Fibroblast of lung (primary cell): ENCODE results near the gene PAQR5. TPM values are rescaled to one million over a fixed set of nuclear protein-coding genes. Genes with fewer than 3 reads are reported as not detected.

Experiments used
- DNase-seq, 2 donors: peaks; one replicate each; pipeline versions ENCODE4 v3.0.0 to v3.0.0-alpha.2; 2010; ENCODE audit warnings: low read depth in 2 of 2
- H2AFZ ChIP-seq: 2 replicates; pipeline ENCODE4 v1.5.1; 2012; ENCODE audit warnings: low read length, control low read depth, inconsistent platforms
- H3K27ac ChIP-seq: 2 replicates; pipeline ENCODE4 v1.5.1; 2011; ENCODE audit warnings: low read length, control low read depth; ENCODE audit not compliant: insufficient read depth
- H3K27me3 ChIP-seq: 2 replicates; pipeline ENCODE4 v1.5.1; 2011; ENCODE audit warnings: mild to moderate bottlenecking, low read length; ENCODE audit not compliant: control insufficient read depth, insufficient read depth
- H3K36me3 ChIP-seq: 2 replicates; pipeline ENCODE4 v1.5.1; 2011; ENCODE audit warnings: low read length; ENCODE audit not compliant: control insufficient read depth, insufficient read depth
- H3K4me1 ChIP-seq: 2 replicates; pipeline ENCODE4 v1.5.1; 2011; ENCODE audit warnings: low read length; ENCODE audit not compliant: control insufficient read depth, insufficient read depth; ENCODE audit errors: extremely low read depth
- H3K4me2 ChIP-seq: 2 replicates; pipeline ENCODE4 v1.5.1; 2011; ENCODE audit warnings: low read length, control low read depth; ENCODE audit not compliant: insufficient read depth; ENCODE audit errors: extremely low read depth
- H3K4me3 ChIP-seq, 4 experiments: fragments of 200-600 bp in 1 of 4; sonication (generic) in 1 of 4; replicated peaks in 1 of 4; 2 replicates each; pipeline ENCODE4 v1.5.1; 2011 to 2016; ENCODE audit warnings: low read length in 4 of 4, low read depth in 3 of 4, mild to moderate bottlenecking in 3 of 4, control low read depth in 2 of 4, inconsistent platforms in 1 of 4, mixed read lengths in 1 of 4; ENCODE audit not compliant: insufficient read depth in 1 of 4; ENCODE audit errors: control extremely low read depth in 1 of 4
- H3K79me2 ChIP-seq: 2 replicates; pipeline ENCODE4 v1.5.1; 2012; ENCODE audit warnings: mild to moderate bottlenecking, low read length, inconsistent platforms; ENCODE audit not compliant: control insufficient read depth, insufficient read depth
- H3K9ac ChIP-seq: 2 replicates; pipeline ENCODE4 v1.5.1; 2011; ENCODE audit warnings: mild to moderate bottlenecking, low read length, control low read depth; ENCODE audit not compliant: insufficient read depth
- H3K9me3 ChIP-seq: 2 replicates; pipeline ENCODE4 v1.5.1; 2012; ENCODE audit warnings: low read depth, low read length; ENCODE audit not compliant: control insufficient read depth, insufficient read depth
- H4K20me1 ChIP-seq: 2 replicates; pipeline ENCODE4 v1.5.1; 2011; ENCODE audit warnings: low read length; ENCODE audit not compliant: control insufficient read depth, insufficient read depth; ENCODE audit errors: extremely low read depth
- CTCF ChIP-seq, 2 donors: IDR thresholded peaks in 1 of 2; conservative IDR thresholded peaks in 1 of 2; 1 replicate in 1 of 2; 2 replicates in 1 of 2; pipeline ENCODE4 v1.5.1; 2011 to 2012; ENCODE audit warnings: low read length in 2 of 2, control low read depth in 1 of 2, inconsistent platforms in 1 of 2, low read depth in 1 of 2, mild to moderate bottlenecking in 1 of 2
- EZH2 ChIP-seq: IDR thresholded peaks from 2 replicates; pipeline ENCODE4 v1.5.1; 2012; ENCODE audit warnings: low read length, control low read depth, mild to moderate bottlenecking; ENCODE audit errors: missing control alignments
- polyA plus RNA-seq, 2 donors: library from polyadenylated mRNA; depleted of rRNA in 1 of 2; stranded (reverse) in 1 of 2; unstranded in 1 of 2; fragments of >200 nt; gene quantifications; 2 replicates each; pipeline ENCODE4 v1.2.1, GENCODE V29; 2011 to 2012; ENCODE audit warnings: missing spikeins in 1 of 2
- total RNA-seq: library from RNA; depleted of rRNA; stranded (reverse); fragments of >200 nt; gene quantifications from 2 replicates; pipeline ENCODE4 v1.2.1, GENCODE V29; 2014

PAQR5 gene
- total and polyA plus RNA-seq, 2 donors (not counting 1 experiment from before 2014, with no cell fraction given) = 6.0 to 16.2 TPM

GRCh38 chr15:69412274-69412673 is 113.6 kb downstream of the PAQR5 start:
- Histone ChIP-seq H3K9ac (no peak overlapping the region), H3K36me3 (no peaks in the 10 kb centered on the region)

DNA sequence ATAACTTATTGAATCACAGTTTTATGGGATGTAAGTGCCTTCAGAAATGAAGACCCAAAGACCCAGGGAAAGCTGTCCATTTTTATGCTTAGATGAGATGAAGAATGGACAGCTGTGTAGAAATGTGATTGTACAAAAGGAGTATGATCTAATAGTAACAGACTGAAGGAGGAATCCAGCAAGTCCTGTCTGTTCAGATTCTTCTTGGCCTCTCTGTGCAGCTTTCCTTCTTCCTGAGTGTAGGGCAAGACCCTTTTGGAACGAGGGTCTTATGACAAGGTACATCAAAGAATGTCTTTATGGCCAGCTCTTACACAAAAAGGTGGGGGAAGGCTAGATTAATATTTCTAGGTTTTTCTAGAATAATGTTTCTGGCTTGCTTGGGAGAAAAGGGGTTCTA is 114.0 kb downstream of the PAQR5 start:
- Histone ChIP-seq H3K27ac (no peak overlapping the region), H3K36me3 (no peaks in the 10 kb centered on the region), H2AFZ (no peak overlapping the region), H3K79me2 (peaks cover 47% of the 10 kb centered on the region), H3K9ac (no peak overlapping the region), H3K4me3 (peak overlapping the region in 1 of 4 experiments; percentile 14), H3K4me2 (peak overlapping the region; percentile 15), H3K4me1 (peaks cover 2% of the 10 kb centered on the region), H3K9me3 (no peaks in the 10 kb centered on the region), H3K27me3 (no peaks in the 10 kb centered on the region), H4K20me1 (no peaks in the 10 kb centered on the region)
- TF ChIP-seq EZH2 (no peak), CTCF (conservative IDR thresholded peaks at IDR 0.05 in 1 of 2, IDR thresholded peaks at IDR 0.05 in 1 of 2; ENCODE audit: low read depth in 1 of 2, low read length in 2 of 2) (no peak)
- DNase-seq = no peak

More at GRCh38 chr15:69412274-69412673, 113.6 kb downstream of the PAQR5 start:
- H3K4me3 ChIP-seq = no peak overlapping the region
- H3K27me3 ChIP-seq = no peaks in the 10 kb centered on the region
- H4K20me1 ChIP-seq = no peaks in the 10 kb centered on the region
- no peak for DNase-seq
- H3K4me1 ChIP-seq = peaks cover 2% of the 10 kb centered on the region
- no peak overlapping the region for H3K27ac ChIP-seq
- H3K4me2 ChIP-seq = peak overlapping the region; percentile 48
- peaks cover 44% of the 10 kb centered on the region for H3K79me2 ChIP-seq
- TF ChIP-seq EZH2 (no peak), CTCF (conservative IDR thresholded peaks at IDR 0.05 in 1 of 2, IDR thresholded peaks at IDR 0.05 in 1 of 2; ENCODE audit: low read depth in 1 of 2, low read length in 2 of 2) (no peak)
- no peak overlapping the region for H2AFZ ChIP-seq
- H3K9me3 ChIP-seq = no peaks in the 10 kb centered on the region

DNA sequence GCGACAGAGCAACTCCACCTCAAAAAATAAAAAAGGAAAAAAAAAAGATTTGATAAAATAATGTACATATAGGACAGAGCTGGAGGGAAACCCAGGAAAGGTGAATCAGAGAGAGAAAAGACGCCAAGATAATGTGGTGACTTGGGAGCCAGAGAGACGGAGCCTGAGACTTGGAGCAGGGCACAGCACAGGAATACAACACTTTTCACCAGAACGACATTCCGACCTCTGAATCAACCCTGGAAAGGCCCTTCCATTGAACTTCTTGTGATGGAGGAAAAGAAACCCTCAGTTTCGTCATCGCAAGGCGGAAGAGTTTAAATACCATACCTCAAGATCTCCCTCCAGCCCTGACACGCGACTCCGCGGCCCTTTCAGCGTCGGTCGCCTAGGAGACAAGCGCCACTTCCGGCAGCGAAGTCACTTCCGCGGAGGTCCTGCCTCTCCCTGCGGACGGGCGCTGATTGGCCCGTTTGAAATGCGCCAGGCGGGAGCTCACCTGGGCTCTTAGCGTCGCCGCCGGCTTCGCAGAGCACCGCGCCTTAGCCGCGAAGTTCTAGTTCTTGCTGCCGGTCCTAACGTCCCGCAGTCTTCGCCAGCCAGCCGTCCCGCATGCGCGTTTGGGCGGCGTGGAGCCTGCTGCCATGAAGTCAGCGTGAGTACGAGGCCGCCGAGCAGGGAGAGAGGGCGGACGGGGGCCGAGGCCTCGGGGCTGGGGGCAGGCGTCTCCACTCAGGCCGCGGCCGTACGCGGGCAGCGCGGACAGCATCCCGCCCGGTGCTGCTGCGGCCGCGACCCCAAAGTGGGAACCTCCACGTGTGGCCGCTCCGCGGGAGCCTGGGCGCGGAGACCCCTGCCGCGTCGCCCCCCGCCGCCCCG is 115.3 kb downstream of the PAQR5 start, which contains the start of gene KIF23:
KIF23 (plus strand) TSS at position 528 of the 879 bp plus-strand sequence; CDS start at position 645, 117 bp downstream.
- Histone ChIP-seq H3K79me2 (peaks cover 60% of the 10 kb centered on the region), H3K9ac (peak within 1 kb of the TSS; percentile 62), H3K4me1 (peaks cover 2% of the 10 kb centered on the region), H3K9me3 (no peaks in the 10 kb centered on the region), H3K27me3 (no peaks in the 10 kb centered on the region), H3K36me3 (peaks cover 2% of the 10 kb centered on the region), H3K4me3 (peak within 1 kb of the TSS; percentile 53 to 87 (median 70)), H4K20me1 (no peaks in the 10 kb centered on the region), H3K27ac (peak within 1 kb of the TSS; percentile 85), H3K4me2 (peak within 1 kb of the TSS; percentile 75), H2AFZ (peak within 1 kb of the TSS; percentile 36)
- TF ChIP-seq EZH2 (no peak), CTCF (conservative IDR thresholded peaks at IDR 0.05 in 1 of 2, IDR thresholded peaks at IDR 0.05 in 1 of 2; ENCODE audit: low read depth in 1 of 2, low read length in 2 of 2) (no peak)
- DNase-seq = peak; percentile 88 to 95
